Lower leg skin (tissue), 4 donors: Measurements from ENCODE around the gene CBLN1. TPM values are rescaled to one million over a fixed set of nuclear protein-coding genes. Genes with fewer than 3 reads are reported as not detected.

Source experiments
- DNase-seq, 2 donors: peaks; one replicate each; pipeline ENCODE4 v3.0.0-alpha.2; 2019; ENCODE audit warnings: low spot score in 2 of 2
- H3K4me3 ChIP-seq: fragments of 200-600 bp; sonication (generic); 2 replicates; pipeline ENCODE4 v1.5.1; 2017; ENCODE audit warnings: mild to moderate bottlenecking, low read depth; ENCODE audit not compliant: poor library complexity, severe bottlenecking
- CTCF ChIP-seq, 3 donors: fragments of 450-650 bp; IDR thresholded peaks; one replicate each; pipeline ENCODE4 v1.5.1; 2016; ENCODE audit warnings: antibody characterized with exemption in 3 of 3, mild to moderate bottlenecking in 3 of 3, moderate library complexity in 2 of 3
- POLR2A ChIP-seq, 2 donors: fragments of 450-650 bp; IDR thresholded peaks; one replicate each; pipeline ENCODE4 v1.6.1; 2016 to 2017; ENCODE audit warnings: antibody characterized with exemption in 2 of 2, mild to moderate bottlenecking in 1 of 2, moderate library complexity in 1 of 2
- WGBS, 2 donors: methylation state at CpG; one replicate each; pipeline ENCODE4 v1.1.5; 2018; 5-methylcytosine and 5-hydroxymethylcytosine counted together
- intact Hi-C: fragments of 100-400 bp; cut with DNase I; formaldehyde crosslinking; loops from one replicate; pipeline ENCODE4 v1.15.0; 2023; ENCODE audit warnings: low total_unique reads
- total RNA-seq, 4 donors: library from RNA; depleted of rRNA; stranded (reverse); fragments of >200 nt; gene quantifications; one replicate each; pipeline ENCODE4 v1.1.0, GENCODE V29; 2016

CBLN1 gene
- total RNA-seq, 4 donors from 2014 or later: 0.27 to 1.2 (median 0.53) TPM

GRCh38 chr16:49312389-49312985 lies 30.8 kb upstream of the CBLN1 start:
- no peak for DNase-seq
- TF ChIP-seq POLR2A (IDR thresholded peaks at IDR 0.05): no peak
- TF ChIP-seq CTCF (IDR thresholded peaks at IDR 0.05): no peak
- WGBS, 2 donors: 46 to 50% methylated on average over 9 to 10 of the region's 10 CpGs
- intact Hi-C loops: no loop called here
- H3K4me3 ChIP-seq: no peak overlapping the region

GRCh38 chr16:49311823-49312222 lies 30.2 kb upstream of the CBLN1 start:
- WGBS, 2 donors: 68 to 70% methylated on average over 6 of the region's 6 CpGs
- H3K4me3 ChIP-seq: no peak overlapping the region
- DNase-seq: no peak
- no peak for TF ChIP-seq CTCF (IDR thresholded peaks at IDR 0.05)
- TF ChIP-seq POLR2A (IDR thresholded peaks at IDR 0.05): no peak
- intact Hi-C loops: no loop called here

- DNase-seq: no peak
- WGBS, 2 donors: 68 to 71% methylated on average over 2 of the region's 2 CpGs
- no peak overlapping the region for H3K4me3 ChIP-seq
- intact Hi-C loops: no loop called here
- TF ChIP-seq POLR2A (IDR thresholded peaks at IDR 0.05): no peak
- TF ChIP-seq CTCF (IDR thresholded peaks at IDR 0.05): no peak
Measured at GRCh38 chr16:49307176-49307575, 25.5 kb upstream of the CBLN1 start.

GRCh38 chr16:49305406-49305805 lies 23.8 kb upstream of the CBLN1 start:
- DNase-seq: no peak
- H3K4me3 ChIP-seq: no peak overlapping the region
- intact Hi-C loops: no loop called here
- no peak for TF ChIP-seq POLR2A (IDR thresholded peaks at IDR 0.05)
- no peak for TF ChIP-seq CTCF (IDR thresholded peaks at IDR 0.05)

GRCh38 chr16:49292413-49292812 lies 10.8 kb upstream of the CBLN1 start:
- no peak overlapping the region for H3K4me3 ChIP-seq
- no peak for TF ChIP-seq POLR2A (IDR thresholded peaks at IDR 0.05)
- no peak for TF ChIP-seq CTCF (IDR thresholded peaks at IDR 0.05)
- DNase-seq: no peak
- intact Hi-C loops: no loop called here
- WGBS, 2 donors: 64 to 66% methylated on average over 2 of the region's 2 CpGs

- WGBS, 2 donors: 33 to 34% methylated on average over 3 of the region's 3 CpGs
- TF ChIP-seq POLR2A (IDR thresholded peaks at IDR 0.05): no peak
- TF ChIP-seq CTCF (IDR thresholded peaks at IDR 0.05): no peak
- H3K4me3 ChIP-seq: no peak overlapping the region
- no peak for DNase-seq
- intact Hi-C loops: no loop called here
Measured at GRCh38 chr16:49287572-49287971, 5.9 kb upstream of the CBLN1 start.
